Endodermal cell (in vitro differentiated cells): ENCODE measurements around the gene GFPT2. TPM values are rescaled to one million over a fixed set of nuclear protein-coding genes. Genes with fewer than 3 reads are reported as not detected.

ENCODE experiments used
- DNase-seq: peaks from one replicate; pipeline ENCODE4 v3.0.0-alpha.2; 2017
- H3K27ac ChIP-seq: 2 replicates; pipeline ENCODE4 v1.5.1; 2013; ENCODE audit warnings: mild to moderate bottlenecking, low read depth, low read length, moderate library complexity
- H3K27me3 ChIP-seq: 2 replicates; pipeline ENCODE4 v1.6.1; 2013; ENCODE audit warnings: mild to moderate bottlenecking, low read length, moderate library complexity; ENCODE audit not compliant: insufficient read depth, control insufficient read depth, poor library complexity, severe bottlenecking
- H3K36me3 ChIP-seq: 2 replicates; pipeline ENCODE4 v1.7.0; 2013; ENCODE audit warnings: mild to moderate bottlenecking, low read length, moderate library complexity; ENCODE audit not compliant: control insufficient read depth, insufficient read depth
- H3K4me1 ChIP-seq: one replicate; pipeline ENCODE4 v1.7.0; 2013; ENCODE audit warnings: low read length; ENCODE audit not compliant: control insufficient read depth, insufficient read depth
- H3K4me3 ChIP-seq: 2 replicates; pipeline ENCODE4 v1.5.1; 2013; ENCODE audit warnings: mild to moderate bottlenecking, low read length, moderate library complexity
- H3K9ac ChIP-seq: 2 replicates; pipeline ENCODE4 v1.6.1; 2013; ENCODE audit warnings: mild to moderate bottlenecking, low read length, moderate library complexity; ENCODE audit not compliant: poor library complexity, severe bottlenecking; ENCODE audit errors: extremely low read depth
- H3K9me3 ChIP-seq: 2 replicates; pipeline ENCODE4 v1.6.1; 2013; ENCODE audit warnings: mild to moderate bottlenecking, low read length, moderate library complexity; ENCODE audit not compliant: control insufficient read depth
- H3K27ac Mint-ChIP-seq: 2 replicates; pipeline ENCODE4 v1.8.0; 2020; ENCODE audit warnings: mixed read lengths
- H3K27me3 Mint-ChIP-seq: 2 replicates; pipeline ENCODE4 v1.8.0; 2021; ENCODE audit warnings: mild to moderate bottlenecking, mixed read lengths; ENCODE audit not compliant: insufficient read depth
- H3K36me3 Mint-ChIP-seq: 2 replicates; pipeline ENCODE4 v1.8.0; 2020; ENCODE audit warnings: low read depth, mixed read lengths
- H3K4me1 Mint-ChIP-seq: 2 replicates; pipeline ENCODE4 v1.8.0; 2020; ENCODE audit warnings: mixed read lengths
- H3K4me3 Mint-ChIP-seq: 2 replicates; pipeline ENCODE4 v1.8.0; 2020; ENCODE audit warnings: mild to moderate bottlenecking, moderate library complexity, mixed read lengths
- H3K9me3 Mint-ChIP-seq: 2 replicates; pipeline ENCODE4 v1.8.0; 2020; ENCODE audit warnings: mild to moderate bottlenecking, mixed read lengths
- CTCF ChIP-seq: fragments of 200-600 bp; sonication (generic); conservative IDR thresholded peaks from 2 replicates; pipeline ENCODE4 v1.5.0; 2021; ENCODE audit warnings: antibody characterized with exemption, mild to moderate bottlenecking
- WGBS, 2 experiments: methylation state at CpG; one replicate each; pipeline versions ENCODE4 v1.1.5 to v1.1.7; 2013; ENCODE audit warnings: missing lambda C conversion rate in 2 of 2, mixed read lengths in 1 of 2; ENCODE audit not compliant: insufficient coverage in 1 of 2, insufficient read length in 1 of 2; 5-methylcytosine and 5-hydroxymethylcytosine counted together
- total RNA-seq, 2 donors: library from RNA; stranded (reverse); fragmentation: NEBNext Ultra II Directional in 1 of 2; extraction: Animal tissue kit (Norgen Biotek cat#: 25700) in 1 of 2; gene quantifications; 2 replicates in 1 of 2; 3 replicates in 1 of 2; pipeline ENCODE4 v1.2.1, GENCODE V29; 2021

Gene GFPT2
- total RNA-seq, 2 donors from 2014 or later, result 19.5 to 37.3 TPM

- H3K9me3 ChIP-seq, result no peaks in the 10 kb centered on the region
- H3K9me3 Mint-ChIP-seq, result no peaks in the 10 kb centered on the region
- peaks cover 42% of the 10 kb centered on the region for H3K36me3 Mint-ChIP-seq
- H3K27me3 Mint-ChIP-seq, result no peaks in the 10 kb centered on the region
- H3K27me3 ChIP-seq, result no peaks in the 10 kb centered on the region
- WGBS, 2 experiments, result 94 to 95% methylated on average over 7 to 9 of the region's 9 CpGs
- H3K4me3 ChIP-seq, result no peak overlapping the region
- H3K4me1 Mint-ChIP-seq, result no peaks in the 10 kb centered on the region
- no peak overlapping the region for H3K9ac ChIP-seq
- no peaks in the 10 kb centered on the region for H3K4me1 ChIP-seq
- peaks cover 46% of the 10 kb centered on the region for H3K36me3 ChIP-seq
- no peak overlapping the region for H3K27ac Mint-ChIP-seq
- no peak overlapping the region for H3K4me3 Mint-ChIP-seq
- peak; percentile 89 for DNase-seq
- H3K27ac ChIP-seq, result no peak overlapping the region
- peak; percentile 96 for TF ChIP-seq CTCF
Measured at GRCh38 chr5:180315762-180316212, 37.3 kb downstream of the GFPT2 start.

GRCh38 chr5:180313677-180314505 lies 39.2 kb downstream of the GFPT2 start:
- Histone ChIP-seq H3K27ac (no peak overlapping the region), H3K4me3 (no peak overlapping the region), H3K9me3 (no peaks in the 10 kb centered on the region), H3K36me3 (peaks cover 35% of the 10 kb centered on the region), H3K9ac (no peak overlapping the region), H3K4me1 (no peaks in the 10 kb centered on the region), H3K27me3 (no peaks in the 10 kb centered on the region)
- Mint-ChIP-seq H3K4me1 (no peaks in the 10 kb centered on the region), H3K4me3 (no peak overlapping the region), H3K9me3 (no peaks in the 10 kb centered on the region), H3K27ac (no peak overlapping the region), H3K36me3 (peaks cover 34% of the 10 kb centered on the region), H3K27me3 (no peaks in the 10 kb centered on the region)
- DNase-seq, result no peak
- WGBS, 2 experiments, result 96 to 97% methylated on average over 33 to 50 of the region's 50 CpGs
- no peak for TF ChIP-seq CTCF

- no peaks in the 10 kb centered on the region for H3K27me3 Mint-ChIP-seq
Measured at GRCh38 chr5:180311216-180311615, 41.9 kb downstream of the GFPT2 start.

More at GRCh38 chr5:180311216-180311615, 41.9 kb downstream of the GFPT2 start:
- no peak overlapping the region for H3K4me3 Mint-ChIP-seq
- DNase-seq, result no peak
- H3K4me1 Mint-ChIP-seq, result no peaks in the 10 kb centered on the region
- WGBS, 2 experiments, result 94% methylated on average over 8 to 11 of the region's 11 CpGs
- Histone ChIP-seq H3K9ac (no peak overlapping the region), H3K27ac (no peak overlapping the region), H3K4me3 (no peak overlapping the region), H3K9me3 (no peaks in the 10 kb centered on the region), H3K27me3 (no peaks in the 10 kb centered on the region), H3K36me3 (peaks cover 28% of the 10 kb centered on the region), H3K4me1 (no peaks in the 10 kb centered on the region)
- H3K36me3 Mint-ChIP-seq, result peaks cover 28% of the 10 kb centered on the region
- H3K9me3 Mint-ChIP-seq, result no peaks in the 10 kb centered on the region
- no peak for TF ChIP-seq CTCF
- H3K27ac Mint-ChIP-seq, result no peak overlapping the region
